ENCODE data around the gene ABHD11.
"Not testable (repeated sequence)": the region's sequence is repeated elsewhere in the genome, so short reads cannot be mapped to it uniquely, and the experiment has no call there.

ABHD11 gene

GRCh38 chr7:73738612-73739386, at the start of gene ABHD11:
ABHD11 (minus strand) TSS chr7:73738802; CDS start chr7:73738770, 32 bp downstream.
- peak; percentile 93 to 98 (median 98) for DNase-seq

GRCh38 chr7:73787786-73788048, 49.1 kb upstream of the ABHD11 start:
- not testable (repeated sequence) for DNase-seq

GRCh38 chr7:73786588-73786987, 48.0 kb upstream of the ABHD11 start:
- no peak for DNase-seq

GRCh38 chr7:73779517-73779916, 40.9 kb upstream of the ABHD11 start:
- no peak for DNase-seq

GRCh38 chr7:73778801-73779389, 40.3 kb upstream of the ABHD11 start:
- no peak for DNase-seq

GRCh38 chr7:73774923-73775322, 36.3 kb upstream of the ABHD11 start:
- DNase-seq = no peak

- DNase-seq = no peak
Measured at GRCh38 chr7:73773700-73774517, 35.3 kb upstream of the ABHD11 start.

- no peak for DNase-seq
Measured at GRCh38 chr7:73770860-73771670, 32.5 kb upstream of the ABHD11 start.

GRCh38 chr7:73770002-73770859, 31.6 kb upstream of the ABHD11 start, which contains the start of gene CLDN3:
CLDN3 (minus strand) TSS chr7:73770270; CDS start chr7:73770049, 221 bp downstream.
- DNase-seq = peak in 3 of 6 experiments; percentile 6 to 11 (median 9)

- no peak for DNase-seq
Measured at GRCh38 chr7:73769481-73770001, 30.9 kb upstream of the ABHD11 start.

- DNase-seq = no peak
Measured at GRCh38 chr7:73768641-73769480, 30.3 kb upstream of the ABHD11 start.

- no peak for DNase-seq
Measured at GRCh38 chr7:73766556-73767229, 28.1 kb upstream of the ABHD11 start.

GRCh38 chr7:73762659-73762999, 24.0 kb upstream of the ABHD11 start:
- no peak for DNase-seq

GRCh38 chr7:73761854-73762658, 23.5 kb upstream of the ABHD11 start:
- no peak for DNase-seq

- no peak for DNase-seq
Measured at GRCh38 chr7:73758581-73759138, 20.1 kb upstream of the ABHD11 start.

GRCh38 chr7:73749931-73750776, 11.6 kb upstream of the ABHD11 start:
- no peak for DNase-seq

- no peak for DNase-seq
Measured at GRCh38 chr7:73746378-73746777, 7.8 kb upstream of the ABHD11 start.
